Natural killer cell (primary cell): ENCODE results near the gene LYG2. TPM values are rescaled to one million over a fixed set of nuclear protein-coding genes. Genes with fewer than 3 reads are reported as not detected.
"Not testable (repeated sequence)": the region's sequence is repeated elsewhere in the genome, so short reads cannot be mapped to it uniquely, and the experiment has no call there.

Source experiments
- ATAC-seq, 3 donors: fragments of 150-1000 bp in 2 of 3; fragments of 200-7000 bp in 1 of 3; cut with Tn5 transposase; 1 replicate in 1 of 3; 2 replicates in 2 of 3; pipeline ENCODE4 v1.10.0; 2021; ENCODE audit warnings: mild to moderate bottlenecking in 2 of 3, moderate library complexity in 2 of 3
- DNase-seq, 2 donors: peaks; one replicate each; pipeline versions ENCODE4 v3.0.0 to v3.0.0-alpha.2; 2013 to 2021; ENCODE audit warnings: mixed read lengths in 1 of 2
- H3K27ac ChIP-seq: one replicate; pipeline ENCODE4 v1.5.1; 2013; ENCODE audit warnings: mild to moderate bottlenecking, low read length
- H3K27me3 ChIP-seq: one replicate; pipeline ENCODE4 v1.6.1; 2013; ENCODE audit warnings: low read length; ENCODE audit not compliant: control insufficient read depth, insufficient read depth
- H3K36me3 ChIP-seq: one replicate; pipeline ENCODE4 v1.6.1; 2013; ENCODE audit warnings: low read length; ENCODE audit not compliant: control insufficient read depth, insufficient read depth
- H3K4me1 ChIP-seq: one replicate; pipeline ENCODE4 v1.6.1; 2013; ENCODE audit warnings: low read length; ENCODE audit not compliant: control insufficient read depth, insufficient read depth
- H3K4me3 ChIP-seq: one replicate; pipeline ENCODE4 v1.5.1; 2013; ENCODE audit warnings: low read length
- H3K9me3 ChIP-seq: one replicate; pipeline ENCODE4 v1.6.1; 2013; ENCODE audit warnings: low read length; ENCODE audit not compliant: control insufficient read depth, insufficient read depth
- H3K27ac Mint-ChIP-seq, 2 donors: one replicate each; pipeline ENCODE4 v1.8.0; 2022; ENCODE audit warnings: mild to moderate bottlenecking in 2 of 2, mixed read lengths in 2 of 2, moderate library complexity in 1 of 2
- H3K27me3 Mint-ChIP-seq, 2 donors: one replicate each; pipeline ENCODE4 v1.8.0; 2022; ENCODE audit warnings: low read depth in 2 of 2, mixed read lengths in 2 of 2
- H3K36me3 Mint-ChIP-seq: one replicate; pipeline ENCODE4 v1.8.0; 2022; ENCODE audit warnings: mixed read lengths
- H3K4me1 Mint-ChIP-seq, 2 donors: one replicate each; pipeline ENCODE4 v1.8.0; 2022; ENCODE audit warnings: mixed read lengths in 2 of 2
- H3K4me3 Mint-ChIP-seq: one replicate; pipeline ENCODE4 v1.8.0; 2022; ENCODE audit warnings: mild to moderate bottlenecking, moderate library complexity, mixed read lengths
- H3K9me3 Mint-ChIP-seq, 2 donors: one replicate each; pipeline ENCODE4 v1.8.0; 2022; ENCODE audit warnings: mixed read lengths in 2 of 2
- CTCF ChIP-seq: fragments of 200-600 bp; IDR thresholded peaks from one replicate; pipeline ENCODE4 v1.8.0; 2022; ENCODE audit warnings: antibody characterized with exemption
- WGBS: methylation state at CpG from one replicate; pipeline ENCODE4 v1.1.7; 2013; ENCODE audit warnings: missing lambda C conversion rate; ENCODE audit not compliant: insufficient coverage; 5-methylcytosine and 5-hydroxymethylcytosine counted together
- intact Hi-C: fragments of 100-400 bp; cut with micrococcal nuclease; formaldehyde crosslinking; loops from one replicate; pipeline ENCODE4 v1.14.2; 2022
- total RNA-seq, 4 donors: library from RNA; stranded (reverse); fragments of 120-200 nt in 1 of 4; gene quantifications; one replicate each; pipeline versions ENCODE4 v1.2.3 to v1.2.4, GENCODE V29; 2013 to 2022

The LYG2 gene
- total RNA-seq, 3 donors from 2014 or later (not counting 1 experiment from before 2014, with no cell fraction given): not detected

- no peak overlapping the region for H3K4me3 Mint-ChIP-seq
- H3K9me3 Mint-ChIP-seq: no peaks in the 10 kb centered on the region
- H3K27ac ChIP-seq: no peak overlapping the region
- intact Hi-C loops: no loop called here
- no peaks in the 10 kb centered on the region for H3K27me3 ChIP-seq
- H3K4me3 ChIP-seq: no peak overlapping the region
- peaks cover 0 to 9% of the 10 kb centered on the region in 2 donors for H3K4me1 Mint-ChIP-seq
- TF ChIP-seq CTCF: no peak
- peaks cover 34% of the 10 kb centered on the region for H3K36me3 ChIP-seq
- no peaks in the 10 kb centered on the region for H3K9me3 ChIP-seq
- no peaks in the 10 kb centered on the region for H3K4me1 ChIP-seq
- no peak overlapping the region for H3K27ac Mint-ChIP-seq
- WGBS: 90% methylated on average over 6 of the region's 6 CpGs
- ATAC-seq (no peak), DNase-seq (no peak)
- H3K27me3 Mint-ChIP-seq: no peaks in the 10 kb centered on the region
- no peaks in the 10 kb centered on the region for H3K36me3 Mint-ChIP-seq
Observed at GRCh38 chr2:99198103-99198841, 57.2 kb downstream of the LYG2 start.

DNA sequence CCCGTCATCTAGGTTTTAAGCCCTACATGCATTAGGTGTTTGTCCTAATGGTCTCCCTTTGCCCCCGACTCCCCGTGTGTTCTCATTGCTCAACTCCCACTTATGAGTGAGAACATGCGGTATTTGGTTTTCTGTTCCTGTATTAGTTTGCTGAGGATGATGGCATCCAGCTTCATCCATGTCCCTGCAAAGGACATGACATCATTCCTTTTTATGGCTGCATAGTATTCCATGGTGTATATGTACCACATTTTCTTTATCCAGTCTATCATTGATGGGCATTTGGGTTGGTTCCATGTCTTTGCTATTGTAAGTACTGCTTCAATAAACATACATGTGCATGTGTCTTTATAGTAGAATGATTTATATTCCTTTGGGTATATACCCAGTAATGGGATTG, 63.1 kb downstream of the LYG2 start:
- peaks cover 40% of the 10 kb centered on the region for H3K36me3 ChIP-seq
- WGBS: 90% methylated on average over 4 of the region's 4 CpGs
- H3K4me1 Mint-ChIP-seq: peaks cover 0 to 11% of the 10 kb centered on the region in 2 donors

More for the DNA sequence above, 63.1 kb downstream of the LYG2 start:
- H3K27ac ChIP-seq, H3K27ac Mint-ChIP-seq, H3K4me3 ChIP-seq, H3K9me3 Mint-ChIP-seq, H3K4me1 ChIP-seq, H3K4me3 Mint-ChIP-seq, H3K36me3 Mint-ChIP-seq, ATAC-seq, H3K27me3 Mint-ChIP-seq, intact Hi-C loops, H3K27me3 ChIP-seq, DNase-seq, H3K9me3 ChIP-seq: not testable (repeated sequence)

Other genes with a start within 250 kb of the LYG2 start
- 1 to 10 TPM; 1.3 to 2.6 (median 1.9) TPM for gene C2orf15, start 114.0 kb downstream of the LYG2 start, total RNA-seq
- gene TSGA10, start 100.7 kb downstream of the LYG2 start, total RNA-seq: 10 to 100 TPM in 2 of 3 donors, 1 to 10 TPM in 1; 8.4 to 16.0 (median 11.5) TPM
- 10 to 100 TPM; 12.0 to 21.4 (median 17.3) TPM for gene LIPT1, start 100.7 kb downstream of the LYG2 start, total RNA-seq
- gene MITD1, start 74.6 kb downstream of the LYG2 start, total RNA-seq: 10 to 100 TPM; 22.9 to 33.6 (median 26.7) TPM
- 10 to 100 TPM; 16.0 to 18.6 (median 16.9) TPM for gene MRPL30, start 74.5 kb downstream of the LYG2 start, total RNA-seq
- gene LYG1, start 45.5 kb upstream of the LYG2 start, total RNA-seq: 1 to 10 TPM; 2.6 to 4.1 (median 4.0) TPM
- gene TXNDC9, start 80.7 kb upstream of the LYG2 start, total RNA-seq: 10 to 100 TPM; 14.3 to 22.2 (median 18.8) TPM
- gene EIF5B, start 81.7 kb upstream of the LYG2 start, total RNA-seq: 10 to 100 TPM; 33.5 to 40.6 (median 40.3) TPM
- 10 to 100 TPM; 34.7 to 49.1 (median 38.5) TPM for gene REV1, start 234.4 kb upstream of the LYG2 start, total RNA-seq